HG03432 (cell line): ENCODE results near the gene IL22.

Experiments
- ATAC-seq: cut with Tn5 transposase; IDR thresholded peaks from one replicate; pipeline ENCODE4 v1.9.1; 2021; ENCODE audit warnings: mild to moderate bottlenecking, moderate library complexity; ENCODE audit not compliant: unreplicated experiment

The IL22 gene

DNA sequence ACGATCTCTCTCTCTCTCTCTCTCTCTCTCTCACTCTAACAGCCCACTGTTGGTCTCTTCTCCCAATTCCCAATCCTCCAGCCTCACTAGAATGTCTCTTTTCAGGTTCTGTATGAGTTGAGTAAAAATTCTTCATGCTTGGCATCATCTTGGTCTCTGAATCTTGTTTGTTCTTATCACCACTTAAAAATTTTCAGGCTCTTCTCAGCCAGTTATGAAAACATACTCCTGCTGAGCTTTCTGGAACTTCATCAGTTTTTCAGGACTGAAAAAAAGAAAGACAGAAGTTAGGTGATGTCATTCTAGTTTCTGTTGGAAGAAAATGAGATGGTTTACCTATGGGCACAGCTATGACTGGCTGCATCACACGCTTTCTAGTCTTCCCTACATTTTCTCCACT lies 11.5 kb upstream of the IL22 start:
- ATAC-seq, result no peak

DNA sequence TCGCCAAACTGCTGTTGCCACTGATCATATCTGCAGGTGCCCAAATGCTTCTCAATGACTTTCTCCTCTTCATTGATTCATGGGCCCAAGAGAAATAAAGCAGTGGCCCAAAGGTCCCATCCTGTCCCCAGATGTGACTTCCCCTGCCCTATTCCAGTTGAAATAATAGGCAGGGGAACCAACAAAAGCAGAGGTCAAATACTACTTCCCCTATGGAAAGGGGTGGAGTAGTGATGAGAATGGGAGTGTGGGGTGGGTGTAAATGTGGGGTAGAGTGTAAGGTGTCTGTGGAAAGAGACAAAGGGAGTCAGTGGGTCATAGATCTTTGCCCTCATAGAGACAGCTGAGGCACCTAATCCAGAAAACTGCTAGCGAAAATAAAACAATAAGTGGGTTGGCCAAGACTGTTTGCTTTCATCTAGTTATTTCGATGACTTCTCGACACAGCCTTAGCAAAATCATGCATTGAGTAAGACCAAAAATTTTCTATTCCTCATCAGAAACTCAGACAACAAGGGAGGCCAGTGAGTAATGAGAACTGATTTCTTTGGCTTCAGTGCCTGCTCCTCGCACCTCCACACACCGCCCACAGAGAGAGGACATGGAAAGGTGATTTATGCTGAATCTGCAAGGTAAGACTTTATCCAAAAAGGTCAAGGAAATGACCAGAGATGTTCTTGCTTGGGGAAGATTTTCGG lies 10.9 kb upstream of the IL22 start:
- ATAC-seq, result no peak

GRCh38 chr12:68263366-68263765 lies 10.0 kb upstream of the IL22 start:
- no peak for ATAC-seq

DNA sequence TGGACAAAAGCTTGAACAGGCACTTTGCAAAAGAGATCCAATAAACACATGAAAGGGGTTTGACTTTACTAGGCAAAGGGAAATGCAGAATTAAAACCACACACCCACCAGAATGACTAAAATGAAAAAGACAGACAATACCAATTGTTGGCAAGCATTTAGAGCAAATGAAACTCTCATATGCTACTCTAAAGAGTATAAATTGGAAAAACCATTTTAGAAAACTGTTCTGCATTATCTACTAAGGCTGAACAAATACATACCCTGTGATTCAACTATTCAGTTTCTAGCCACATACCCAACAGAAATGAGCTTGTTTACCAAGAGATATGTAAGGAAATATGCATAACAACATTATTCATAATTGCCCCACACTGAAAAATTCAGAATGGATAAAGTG lies 8.5 kb upstream of the IL22 start:
- no peak for ATAC-seq

- ATAC-seq, result no peak
Observed at GRCh38 chr12:68260153-68260552, 6.7 kb upstream of the IL22 start.

DNA sequence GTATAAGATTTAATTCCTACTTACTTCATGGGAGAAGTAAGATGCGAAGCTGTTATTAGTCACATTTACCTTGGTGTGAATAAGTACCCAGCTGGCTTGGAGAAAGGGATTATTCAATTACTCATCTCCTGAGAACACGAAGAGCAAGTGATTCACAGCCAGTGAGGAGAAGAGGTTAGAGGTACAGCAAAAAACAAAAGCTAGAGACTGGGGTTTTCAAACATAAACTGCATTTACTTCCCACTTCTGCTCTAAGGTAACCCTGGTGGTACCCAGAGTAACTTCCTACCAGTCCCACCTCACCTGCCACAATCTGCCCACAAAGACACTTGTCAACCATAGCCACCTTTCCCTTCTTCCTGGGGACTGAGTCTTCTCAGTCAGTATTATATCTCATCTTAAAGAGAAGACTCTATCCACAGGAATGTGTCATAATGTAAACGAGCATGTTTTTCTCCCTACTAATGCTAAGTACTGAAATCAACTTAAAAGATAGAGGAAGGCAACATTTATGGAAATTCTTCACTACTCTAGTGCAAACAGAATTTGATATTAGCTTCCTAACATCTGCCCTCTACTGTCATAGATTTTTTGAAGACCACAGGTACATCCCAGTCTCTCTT lies 6.0 kb upstream of the IL22 start:
- no peak for ATAC-seq

GRCh38 chr12:68252077-68252476 lies 1.3 kb downstream of the IL22 start:
- ATAC-seq, result no peak

DNA sequence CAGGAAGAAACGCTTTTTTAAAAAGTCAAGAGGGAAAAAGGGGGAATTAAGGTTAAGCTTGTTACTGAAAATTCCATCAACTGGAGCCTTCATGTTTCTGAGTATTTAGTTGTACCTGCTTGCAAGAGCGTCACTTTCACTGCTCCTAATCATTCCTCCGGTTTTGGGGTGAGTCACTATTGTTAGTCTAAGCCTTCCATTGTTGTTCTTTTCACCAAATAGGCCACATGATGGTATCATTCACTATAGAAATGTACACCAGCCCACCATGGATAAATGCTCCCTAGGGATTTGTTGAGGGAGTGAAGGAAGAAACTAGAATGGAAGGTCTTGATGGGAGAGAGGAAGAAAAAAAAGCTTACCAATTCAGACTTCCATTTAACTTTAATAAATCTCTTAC lies 3.0 kb downstream of the IL22 start:
- ATAC-seq, result no peak

- no peak for ATAC-seq
Observed at GRCh38 chr12:68247785-68248184, 5.6 kb downstream of the IL22 start.

- ATAC-seq, result no peak
Observed at GRCh38 chr12:68246350-68246749, 7.1 kb downstream of the IL22 start.

GRCh38 chr12:68245180-68246021 lies 8.0 kb downstream of the IL22 start:
- no peak for ATAC-seq

DNA sequence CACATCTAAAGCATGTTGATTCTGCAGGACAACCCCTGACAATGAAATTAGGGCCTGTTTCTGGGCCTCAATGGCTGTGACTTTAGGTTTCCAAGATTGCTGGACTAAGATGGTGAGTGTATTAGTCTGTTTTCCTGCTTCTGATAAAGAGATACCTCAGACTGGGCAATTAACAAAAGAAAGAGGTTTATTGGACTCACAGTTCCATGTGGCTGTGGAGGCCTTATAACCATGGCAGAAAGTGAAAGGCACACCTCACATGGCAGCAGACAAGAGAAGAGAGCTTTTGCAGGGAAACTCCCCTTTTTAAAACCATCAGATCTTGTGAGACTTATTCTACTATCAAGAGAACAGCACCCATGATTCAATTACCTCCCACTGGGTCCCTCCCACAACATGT lies 10.6 kb downstream of the IL22 start:
- ATAC-seq, result no peak

DNA sequence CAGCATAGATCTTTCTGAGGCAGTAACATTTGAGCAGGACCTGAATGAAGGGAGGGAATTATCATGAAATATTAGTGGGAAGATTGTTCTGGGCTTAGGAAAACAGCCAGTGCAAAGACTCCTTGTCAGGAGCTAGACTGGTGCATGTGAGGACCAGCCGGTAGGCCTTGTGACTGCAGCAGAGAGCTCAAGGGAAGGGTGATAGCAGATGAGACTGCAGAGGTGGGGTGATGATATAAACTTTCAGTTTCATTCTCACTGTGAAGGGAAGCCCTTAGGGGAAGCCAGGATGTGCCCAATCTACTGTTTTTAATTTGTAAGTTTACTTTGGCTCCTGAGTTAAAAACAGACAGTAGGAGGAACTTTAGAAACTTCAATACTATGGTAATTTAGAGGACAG lies 12.4 kb downstream of the IL22 start:
- peak; percentile 98 for ATAC-seq

- ATAC-seq, result no peak
Observed at GRCh38 chr12:68240079-68240478, 13.3 kb downstream of the IL22 start.

GRCh38 chr12:68239309-68239982 lies 14.0 kb downstream of the IL22 start:
- ATAC-seq, result no peak

DNA sequence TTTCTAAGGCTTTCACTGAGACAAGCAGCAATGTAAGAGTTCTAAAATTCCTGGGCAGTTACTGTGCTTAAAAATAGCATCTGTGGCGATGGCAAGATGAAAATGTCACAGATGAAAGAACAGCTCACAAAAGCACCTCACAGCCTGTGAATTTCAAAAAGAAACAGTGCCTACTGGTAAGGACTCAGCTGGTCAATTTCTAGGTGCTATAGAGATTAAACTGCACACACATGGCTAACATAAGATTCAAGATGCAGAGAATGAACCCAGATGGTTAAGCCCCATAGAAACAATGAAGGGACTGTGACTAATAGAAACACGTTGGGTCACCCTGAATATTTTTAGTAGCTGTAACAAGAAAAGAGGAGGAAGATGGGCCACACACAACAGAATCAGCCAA lies 15.8 kb downstream of the IL22 start:
- ATAC-seq, result no peak

- no peak for ATAC-seq
Observed at GRCh38 chr12:68237078-68237477, 16.3 kb downstream of the IL22 start.

DNA sequence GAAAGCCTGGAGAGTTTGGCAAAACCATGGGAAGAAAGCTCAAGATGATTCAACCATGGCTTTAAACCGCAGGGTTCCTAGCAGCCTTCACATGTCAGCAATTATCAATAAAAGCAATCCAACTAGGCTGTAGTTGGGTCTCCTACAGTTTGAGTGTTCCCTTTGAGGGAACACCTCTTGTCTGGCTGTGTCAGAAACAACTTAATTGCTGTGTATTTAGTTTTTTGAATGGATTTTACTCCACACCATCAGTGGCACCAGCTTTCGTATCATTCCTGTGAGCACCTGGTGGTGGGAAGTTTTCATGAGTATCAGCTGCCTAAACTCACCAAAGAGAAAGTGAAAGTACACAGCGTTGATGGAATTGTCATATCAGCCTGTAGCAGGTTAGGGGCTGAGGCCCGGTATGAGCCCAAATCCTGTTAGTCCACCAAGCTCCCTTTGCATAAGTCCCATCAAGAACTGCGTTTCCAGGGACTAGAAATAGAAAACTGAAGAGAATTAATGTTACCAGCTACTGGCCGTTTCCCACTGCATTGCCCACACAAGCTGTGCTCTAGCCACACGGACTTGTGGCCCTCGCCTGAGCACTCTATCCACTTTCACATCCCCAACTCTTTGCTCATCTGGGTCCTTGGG lies 16.9 kb downstream of the IL22 start:
- ATAC-seq, result peak; percentile 62

DNA sequence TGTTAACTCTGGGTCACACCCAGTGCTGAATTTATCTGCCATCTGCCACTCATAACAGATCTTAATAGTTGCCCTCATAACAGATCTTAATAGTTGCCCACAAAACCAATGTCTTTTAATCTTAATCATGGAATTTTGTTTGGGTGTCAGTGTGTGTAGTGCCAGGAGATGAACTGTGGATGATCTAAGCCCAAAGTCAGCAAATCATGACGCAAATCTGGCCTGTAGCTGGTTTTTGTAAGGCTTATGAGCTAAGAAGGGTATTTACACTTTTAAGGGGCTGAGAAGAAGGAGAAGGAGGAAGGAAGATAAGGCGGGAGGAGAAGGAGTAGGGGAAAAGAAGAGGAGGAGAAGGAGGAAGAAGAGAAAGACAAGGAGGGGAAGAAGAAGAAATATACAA lies 17.8 kb downstream of the IL22 start:
- ATAC-seq, result no peak

GRCh38 chr12:68234140-68234539 lies 19.3 kb downstream of the IL22 start:
- ATAC-seq, result no peak

DNA sequence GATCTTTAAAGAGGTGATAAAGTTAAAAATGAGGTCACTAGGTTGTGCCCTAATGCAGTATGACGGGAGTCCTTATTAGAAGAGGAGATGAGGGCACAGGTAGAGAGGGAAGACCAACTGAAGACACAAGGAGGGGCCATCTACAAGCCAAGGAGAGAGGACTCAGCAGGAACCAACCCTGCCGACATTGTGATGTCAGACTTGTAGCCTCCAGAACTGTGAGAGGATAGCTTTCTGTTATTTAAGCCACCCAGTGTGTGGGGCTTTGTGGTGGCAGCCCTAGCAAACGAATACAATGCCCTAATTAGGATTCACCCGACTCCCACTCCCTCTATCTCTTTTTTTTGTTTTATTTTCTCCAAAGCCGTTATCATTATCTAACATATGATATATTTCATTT lies 19.9 kb downstream of the IL22 start:
- no peak for ATAC-seq
